Measurements from ENCODE around the gene PPIG.
"Not testable (repeated sequence)": the region's sequence is repeated elsewhere in the genome, so short reads cannot be mapped to it uniquely, and the experiment has no call there.

PPIG gene

GRCh38 chr2:169585673-169586072, 1.5 kb downstream of the PPIG start:
- in situ Hi-C loops (cut with MboI; ENCODE audit: low sequenced_read_pairs), result no loop called here

GRCh38 chr2:169590804-169591203, 6.7 kb downstream of the PPIG start:
- in situ Hi-C loops (cut with MboI; ENCODE audit: low sequenced_read_pairs), result no loop called here

GRCh38 chr2:169596546-169596945, 12.4 kb downstream of the PPIG start:
- in situ Hi-C loops (cut with MboI; ENCODE audit: low sequenced_read_pairs), result not testable (repeated sequence)

- in situ Hi-C loops (cut with MboI; ENCODE audit: low sequenced_read_pairs), result no loop called here
Observed at GRCh38 chr2:169598982-169599381, 14.8 kb downstream of the PPIG start.

GRCh38 chr2:169599568-169599967, 15.4 kb downstream of the PPIG start:
- in situ Hi-C loops (cut with MboI; ENCODE audit: low sequenced_read_pairs), result no loop called here

- in situ Hi-C loops (cut with MboI; ENCODE audit: low sequenced_read_pairs), result no loop called here
Observed at GRCh38 chr2:169609264-169609663, 25.1 kb downstream of the PPIG start.

GRCh38 chr2:169613876-169614275, 29.7 kb downstream of the PPIG start:
- in situ Hi-C loops (cut with MboI; ENCODE audit: low sequenced_read_pairs), result no loop called here

- in situ Hi-C loops (cut with MboI; ENCODE audit: low sequenced_read_pairs), result not testable (repeated sequence)
Observed at GRCh38 chr2:169615982-169616381, 31.8 kb downstream of the PPIG start.

- in situ Hi-C loops (cut with MboI; ENCODE audit: low sequenced_read_pairs), result no loop called here
Observed at GRCh38 chr2:169619946-169620345, 35.8 kb downstream of the PPIG start.

GRCh38 chr2:169620509-169620908, 36.4 kb downstream of the PPIG start:
- in situ Hi-C loops (cut with MboI; ENCODE audit: low sequenced_read_pairs), result no loop called here

GRCh38 chr2:169623235-169623634, 39.1 kb downstream of the PPIG start:
- in situ Hi-C loops (cut with MboI; ENCODE audit: low sequenced_read_pairs), result no loop called here

- in situ Hi-C loops (cut with MboI; ENCODE audit: low sequenced_read_pairs), result no loop called here
Observed at GRCh38 chr2:169625781-169626180, 41.6 kb downstream of the PPIG start.

- in situ Hi-C loops (cut with MboI; ENCODE audit: low sequenced_read_pairs), result no loop called here
Observed at GRCh38 chr2:169636440-169637097, 52.4 kb downstream of the PPIG start.

GRCh38 chr2:169637620-169638019, 53.5 kb downstream of the PPIG start:
- in situ Hi-C loops (cut with MboI; ENCODE audit: low sequenced_read_pairs), result no loop called here

- in situ Hi-C loops (cut with MboI; ENCODE audit: low sequenced_read_pairs), result no loop called here
Observed at GRCh38 chr2:169640104-169640503, 56.0 kb downstream of the PPIG start.

- in situ Hi-C loops (cut with MboI; ENCODE audit: low sequenced_read_pairs), result no loop called here
Observed at GRCh38 chr2:169641464-169641863, 57.3 kb downstream of the PPIG start.

GRCh38 chr2:169644173-169644572, 60.0 kb downstream of the PPIG start:
- in situ Hi-C loops (cut with MboI; ENCODE audit: low sequenced_read_pairs), result no loop called here

GRCh38 chr2:169647496-169647895, 63.3 kb downstream of the PPIG start:
- in situ Hi-C loops (cut with MboI; ENCODE audit: low sequenced_read_pairs), result no loop called here

- in situ Hi-C loops (cut with MboI; ENCODE audit: low sequenced_read_pairs), result no loop called here
Observed at GRCh38 chr2:169649278-169649677, 65.1 kb downstream of the PPIG start.

- in situ Hi-C loops (cut with MboI; ENCODE audit: low sequenced_read_pairs), result no loop called here
Observed at GRCh38 chr2:169653636-169654035, 69.5 kb downstream of the PPIG start.

GRCh38 chr2:169656164-169656563, 72.0 kb downstream of the PPIG start:
- in situ Hi-C loops (cut with MboI; ENCODE audit: low sequenced_read_pairs), result no loop called here

GRCh38 chr2:169658877-169659276, 74.7 kb downstream of the PPIG start:
- in situ Hi-C loops (cut with MboI; ENCODE audit: low sequenced_read_pairs), result no loop called here

GRCh38 chr2:169659320-169659719, 75.2 kb downstream of the PPIG start:
- in situ Hi-C loops (cut with MboI; ENCODE audit: low sequenced_read_pairs), result no loop called here

Measured in HL-60/S4 treated with phorbol 12-myristate 13-acetate at 8.2 ng/mL for 4 days and 3 days (cell line).